RWPE2 (cell line): ENCODE data around the gene SLC44A3.

Experiments
- ATAC-seq: fragments of 200-7000 bp; cut with Tn5 transposase; 3 replicates; pipeline ENCODE4 v1.9.1; 2021; ENCODE audit warnings: low read depth
- DNase-seq: peaks from one replicate; pipeline ENCODE4 v3.0.0-alpha.2; 2020; ENCODE audit warnings: low spot score
- H3K27ac ChIP-seq: fragments of 450-650 bp; 2 replicates; pipeline ENCODE4 v1.5.1; 2017; ENCODE audit warnings: mild to moderate bottlenecking; ENCODE audit not compliant: poor library complexity, severe bottlenecking
- H3K27me3 ChIP-seq: fragments of 250-450 bp; sonication (Bioruptor Pico); 2 replicates; pipeline ENCODE4 v1.5.1; 2021; ENCODE audit warnings: mild to moderate bottlenecking, moderate library complexity; ENCODE audit not compliant: insufficient read depth, poor library complexity, severe bottlenecking
- H3K36me3 ChIP-seq: fragments of 250-450 bp; sonication (Bioruptor Pico); 2 replicates; pipeline ENCODE4 v1.5.1; 2020; ENCODE audit warnings: low read depth, mild to moderate bottlenecking, moderate library complexity
- H3K4me1 ChIP-seq: fragments of 250-450 bp; sonication (Bioruptor Pico); 2 replicates; pipeline ENCODE4 v1.5.1; 2021; ENCODE audit warnings: mild to moderate bottlenecking, moderate library complexity; ENCODE audit not compliant: insufficient read depth, poor library complexity, severe bottlenecking
- H3K4me3 ChIP-seq: fragments of 250-450 bp; sonication (Bioruptor Pico); 2 replicates; pipeline ENCODE4 v1.5.1; 2021; ENCODE audit warnings: mild to moderate bottlenecking, moderate library complexity; ENCODE audit not compliant: severe bottlenecking
- H3K9me3 ChIP-seq: fragments of 250-450 bp; sonication (Bioruptor Pico); 2 replicates; pipeline ENCODE4 v1.5.1; 2021; ENCODE audit warnings: mild to moderate bottlenecking, moderate library complexity; ENCODE audit not compliant: severe bottlenecking
- TF ChIP-seq, protein P1 (sequence below): fragments of 450-650 bp; IDR thresholded peaks from one replicate; pipeline ENCODE4 v1.5.1; 2017; ENCODE audit warnings: mild to moderate bottlenecking, moderate library complexity; ENCODE audit not compliant: poor library complexity, severe bottlenecking

Gene SLC44A3

DNA sequence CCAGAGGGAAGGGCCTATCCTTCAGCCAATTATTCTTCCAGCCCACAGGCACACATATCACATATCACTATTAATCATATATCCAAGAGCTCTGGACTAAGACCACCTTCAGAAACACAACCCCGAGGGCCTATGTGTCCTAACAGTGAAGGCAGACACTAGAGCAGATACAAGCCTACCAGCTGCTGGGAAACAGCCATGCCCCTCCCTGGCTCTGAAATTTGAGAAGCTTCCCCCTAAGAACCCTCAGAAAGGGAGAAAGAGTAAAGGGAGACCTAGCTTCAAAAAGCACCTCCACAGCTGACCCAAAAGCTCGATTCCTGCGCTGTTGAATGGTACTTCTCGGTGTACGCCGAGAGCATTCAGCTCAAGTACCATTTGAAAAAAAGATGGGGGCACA lies 89.3 kb downstream of the SLC44A3 start:
- no peak overlapping the region for H3K4me3 ChIP-seq

DNA sequence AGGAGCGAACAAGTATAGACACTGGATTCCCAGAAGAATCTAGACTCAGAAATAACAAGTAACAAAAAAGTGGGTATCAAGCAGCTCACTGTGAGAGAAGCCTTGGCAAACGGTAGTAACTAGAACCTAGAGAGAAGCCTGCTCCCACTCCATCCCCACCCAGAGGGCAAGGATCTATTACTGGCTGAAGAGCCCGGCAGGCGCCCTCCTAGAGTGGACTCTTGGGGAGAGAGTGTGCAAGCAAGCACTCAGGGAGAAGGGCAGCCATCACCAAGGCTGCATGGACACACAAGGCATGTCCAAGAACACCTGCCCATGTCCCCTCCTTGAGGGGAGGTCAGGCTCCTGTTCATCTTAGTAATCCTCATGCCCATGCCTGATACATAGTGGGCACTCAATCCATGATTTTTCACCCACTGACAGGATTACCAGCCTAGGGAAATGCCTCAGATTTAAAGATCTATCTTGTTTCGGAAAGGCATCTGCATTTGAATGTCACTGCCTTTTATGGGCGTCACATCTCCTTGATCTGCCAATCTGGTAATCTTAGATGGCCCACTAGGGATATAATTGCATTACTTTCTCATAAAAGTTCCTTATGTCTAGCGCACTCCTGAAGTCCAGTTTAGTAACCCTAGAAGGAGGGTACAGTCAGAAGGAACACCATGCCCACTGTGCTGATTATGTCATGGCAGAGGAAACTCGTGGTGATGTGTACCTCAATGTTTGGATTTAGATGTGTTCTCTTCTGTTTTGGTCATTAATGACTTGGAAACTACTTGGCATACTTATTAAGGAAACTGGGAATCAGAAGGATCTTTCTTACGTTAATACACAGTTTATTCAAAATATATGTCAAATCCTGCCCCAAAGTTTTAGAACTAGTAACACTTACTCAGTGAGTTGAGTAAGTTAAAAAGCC lies 92.4 kb downstream of the SLC44A3 start:
- TF ChIP-seq, protein P1, sequence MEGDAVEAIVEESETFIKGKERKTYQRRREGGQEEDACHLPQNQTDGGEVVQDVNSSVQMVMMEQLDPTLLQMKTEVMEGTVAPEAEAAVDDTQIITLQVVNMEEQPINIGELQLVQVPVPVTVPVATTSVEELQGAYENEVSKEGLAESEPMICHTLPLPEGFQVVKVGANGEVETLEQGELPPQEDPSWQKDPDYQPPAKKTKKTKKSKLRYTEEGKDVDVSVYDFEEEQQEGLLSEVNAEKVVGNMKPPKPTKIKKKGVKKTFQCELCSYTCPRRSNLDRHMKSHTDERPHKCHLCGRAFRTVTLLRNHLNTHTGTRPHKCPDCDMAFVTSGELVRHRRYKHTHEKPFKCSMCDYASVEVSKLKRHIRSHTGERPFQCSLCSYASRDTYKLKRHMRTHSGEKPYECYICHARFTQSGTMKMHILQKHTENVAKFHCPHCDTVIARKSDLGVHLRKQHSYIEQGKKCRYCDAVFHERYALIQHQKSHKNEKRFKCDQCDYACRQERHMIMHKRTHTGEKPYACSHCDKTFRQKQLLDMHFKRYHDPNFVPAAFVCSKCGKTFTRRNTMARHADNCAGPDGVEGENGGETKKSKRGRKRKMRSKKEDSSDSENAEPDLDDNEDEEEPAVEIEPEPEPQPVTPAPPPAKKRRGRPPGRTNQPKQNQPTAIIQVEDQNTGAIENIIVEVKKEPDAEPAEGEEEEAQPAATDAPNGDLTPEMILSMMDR = no peak
- H3K4me3 ChIP-seq = no peak overlapping the region
- no peak overlapping the region for H3K27ac ChIP-seq
- ATAC-seq (no peak), DNase-seq (no peak)
- H3K4me1 ChIP-seq = no peaks in the 10 kb centered on the region
- peaks cover 6% of the 10 kb centered on the region for H3K36me3 ChIP-seq
- H3K9me3 ChIP-seq = no peaks in the 10 kb centered on the region
- no peaks in the 10 kb centered on the region for H3K27me3 ChIP-seq

More for the DNA sequence above, 89.3 kb downstream of the SLC44A3 start:
- no peak for ATAC-seq
- no peaks in the 10 kb centered on the region for H3K9me3 ChIP-seq
- no peaks in the 10 kb centered on the region for H3K27me3 ChIP-seq
- H3K4me1 ChIP-seq = peaks cover 8% of the 10 kb centered on the region
- H3K36me3 ChIP-seq = peaks cover 6% of the 10 kb centered on the region
- no peak for DNase-seq
- no peak overlapping the region for H3K27ac ChIP-seq
- TF ChIP-seq, protein P1 = no peak

DNA sequence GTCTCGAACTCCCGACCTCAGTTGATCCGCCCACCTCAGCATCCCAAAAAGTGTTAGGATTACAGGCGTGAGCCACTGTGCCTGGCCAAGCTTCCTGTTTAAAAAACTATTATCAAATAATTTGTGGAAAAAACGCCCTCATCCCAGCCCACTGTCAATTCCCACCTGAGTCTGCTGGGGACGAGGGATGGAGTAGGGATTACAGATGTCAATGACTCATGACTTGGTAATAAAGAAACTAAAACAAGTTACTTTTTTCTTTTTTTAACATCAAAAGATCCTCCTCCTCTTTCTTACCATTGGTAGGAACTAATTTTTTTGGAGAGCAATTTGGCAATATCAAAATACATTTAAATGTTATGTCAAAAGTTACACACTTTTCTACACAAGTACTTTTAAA lies 97.1 kb downstream of the SLC44A3 start:
- peaks cover 7% of the 10 kb centered on the region for H3K36me3 ChIP-seq
- TF ChIP-seq, protein P1 = no peak
- H3K4me3 ChIP-seq = no peak overlapping the region
- no peak for DNase-seq
- H3K27me3 ChIP-seq = no peaks in the 10 kb centered on the region
- H3K9me3 ChIP-seq = no peaks in the 10 kb centered on the region
- H3K4me1 ChIP-seq = peaks cover 5% of the 10 kb centered on the region
- H3K27ac ChIP-seq = no peak overlapping the region
- no peak for ATAC-seq

DNA sequence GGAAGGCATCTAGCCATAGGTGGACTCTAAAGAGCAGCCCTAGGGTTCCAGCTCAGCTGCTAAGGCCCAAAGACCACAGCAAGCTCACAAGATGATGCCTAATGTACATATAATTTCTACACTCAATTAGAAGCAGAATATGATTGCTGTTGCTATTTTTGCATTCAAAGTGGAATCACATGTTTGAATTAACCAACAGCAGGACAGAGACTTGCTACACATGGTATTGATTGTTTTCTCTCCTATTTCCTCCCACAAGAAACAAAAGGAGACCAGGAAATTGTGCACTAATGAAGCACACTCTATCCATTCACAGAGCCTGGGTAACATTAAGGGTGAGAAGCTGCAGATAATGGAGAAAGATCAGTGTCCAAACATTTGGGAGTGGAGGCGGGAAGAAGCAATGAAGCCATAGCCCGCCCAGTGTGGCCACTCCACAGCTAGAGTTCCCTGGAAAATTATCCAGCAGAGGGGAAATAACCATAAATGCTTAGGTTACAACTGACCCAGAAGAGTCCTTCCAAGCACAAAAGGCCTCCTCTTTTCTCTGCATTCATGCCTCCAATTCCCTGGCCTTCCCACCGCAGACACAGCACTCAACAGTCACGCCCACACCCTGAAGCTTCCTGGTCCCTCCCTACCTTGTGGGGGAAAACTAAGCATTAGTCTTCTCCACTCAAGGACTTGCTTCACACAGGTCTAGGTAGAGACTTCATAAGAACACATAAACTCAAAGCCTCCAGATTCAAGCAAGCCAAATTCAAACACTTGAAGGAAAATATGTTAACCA lies 99.3 kb downstream of the SLC44A3 start:
- ATAC-seq = no peak
- Histone ChIP-seq H3K36me3 (peaks cover 20% of the 10 kb centered on the region), H3K4me3 (no peak overlapping the region), H3K4me1 (peaks cover 24% of the 10 kb centered on the region), H3K9me3 (no peaks in the 10 kb centered on the region), H3K27me3 (no peaks in the 10 kb centered on the region), H3K27ac (no peak overlapping the region)
- TF ChIP-seq, protein P1 = no peak
- DNase-seq = no peak
